OCI-LY7 (cell line): ENCODE data around the gene CCK. TPM values are rescaled to one million over a fixed set of nuclear protein-coding genes. Genes with fewer than 3 reads are reported as not detected.

Experiments
- BruUV-seq: library from RNA; stranded (reverse); fragments of 400-500 nt; replicated peaks from 2 replicates; lab custom pipeline; 2021; lab: Mats Ljungman, UMichigan
- CTCF ChIA-PET: fragments of 300-600 bp; sonication (Branson Sonifier 250); formaldehyde crosslinking; loops from one replicate; lab custom pipeline; 2022; ENCODE audit warnings: antibody characterized with exemption; ENCODE audit not compliant: unreplicated experiment; lab: Charles Lee
- POLR2A ChIA-PET: fragments of 300-600 bp; sonication (Branson Sonifier 250); formaldehyde crosslinking; loops from one replicate; lab custom pipeline; 2022; ENCODE audit warnings: antibody characterized with exemption; lab: Charles Lee
- DNase-seq: peaks from one replicate; pipeline ENCODE4 v3.0.0-alpha.2; 2015; ENCODE audit warnings: low spot score
- H2AFZ ChIP-seq: fragments of 200-600 bp; sonication (generic), shearing (Covaris generic); 2 replicates; pipeline ENCODE4 v1.6.1; 2014; ENCODE audit warnings: mild to moderate bottlenecking, antibody characterized with exemption, low read length, moderate library complexity
- H3K27ac ChIP-seq: fragments of 200-600 bp; sonication (generic); 2 replicates; pipeline ENCODE4 v1.5.1; 2014; ENCODE audit warnings: mixed run types, low read depth, mild to moderate bottlenecking, moderate library complexity, low read length, inconsistent platforms; ENCODE audit not compliant: poor library complexity, severe bottlenecking
- H3K36me3 ChIP-seq: fragments of 200-600 bp; sonication (generic); 2 replicates; pipeline ENCODE4 v1.6.1; 2014; ENCODE audit warnings: mild to moderate bottlenecking, antibody characterized with exemption, low read length, moderate library complexity, mixed read lengths; ENCODE audit not compliant: insufficient read depth
- H3K4me1 ChIP-seq: fragments of 200-600 bp; sonication (generic); 2 replicates; pipeline ENCODE4 v1.5.1; 2014; ENCODE audit warnings: mild to moderate bottlenecking, low read length; ENCODE audit not compliant: insufficient read depth, poor library complexity, severe bottlenecking
- H3K4me2 ChIP-seq: fragments of 200-600 bp; sonication (generic); 2 replicates; pipeline ENCODE4 v1.6.1; 2014; ENCODE audit warnings: mild to moderate bottlenecking, low read length
- H3K4me3 ChIP-seq: fragments of 200-600 bp; sonication (generic); 2 replicates; pipeline ENCODE4 v1.5.1; 2014; ENCODE audit warnings: mild to moderate bottlenecking, low read depth, low read length; ENCODE audit not compliant: poor library complexity, severe bottlenecking
- H3K79me2 ChIP-seq: fragments of 200-600 bp; sonication (generic); 2 replicates; pipeline ENCODE4 v1.6.1; 2016; ENCODE audit warnings: low read depth, mild to moderate bottlenecking, low read length, moderate library complexity, mixed read lengths; ENCODE audit not compliant: insufficient read depth
- H3K9me2 ChIP-seq: fragments of 200-600 bp; sonication (generic); 2 replicates; pipeline ENCODE4 v1.6.1; 2016; ENCODE audit warnings: mild to moderate bottlenecking, low read length, mixed read lengths; ENCODE audit not compliant: insufficient read depth
- H3K9me3 ChIP-seq: fragments of 200-600 bp; sonication (generic); 2 replicates; pipeline ENCODE4 v1.6.1; 2014; ENCODE audit warnings: mild to moderate bottlenecking, mixed run types, low read length, mixed read lengths
- H4K20me1 ChIP-seq: fragments of 200-600 bp; sonication (generic); 2 replicates; pipeline ENCODE4 v1.6.1; 2014; ENCODE audit warnings: mild to moderate bottlenecking, antibody characterized with exemption, low read length, moderate library complexity, mixed read lengths; ENCODE audit not compliant: insufficient read depth
- EZH2phosphoT487 ChIP-seq: fragments of 200-600 bp; sonication (generic); IDR thresholded peaks from 2 replicates; pipeline ENCODE4 v1.6.1; 2018; ENCODE audit warnings: low read depth, borderline replicate concordance, mild to moderate bottlenecking, mixed run types, antibody characterized with exemption, low read length, moderate library complexity, mixed read lengths
- intact Hi-C: fragments of 100-400 bp; cut with micrococcal nuclease; formaldehyde crosslinking; loops from one replicate; pipeline ENCODE4 v1.10.0; 2022; ENCODE audit not compliant: unreplicated experiment
- total RNA-seq, 2 experiments: library from RNA; depleted of rRNA in 1 of 2; stranded (reverse); fragments of >200 nt in 1 of 2; shearing (Covaris generic) in 1 of 2; gene quantifications; 2 replicates each; pipeline ENCODE4 v1.2.3, GENCODE V29; 2014 to 2022
- TF ChIP-seq, protein P1 (sequence below): fragments of 200-600 bp; sonication (generic); conservative IDR thresholded peaks from 2 replicates; pipeline ENCODE4 v1.5.1; 2014; ENCODE audit warnings: mild to moderate bottlenecking, antibody characterized with exemption, low read length, moderate library complexity, mixed read lengths

Gene CCK
- total RNA-seq, 2 experiments from 2014 or later, result not detected

DNA sequence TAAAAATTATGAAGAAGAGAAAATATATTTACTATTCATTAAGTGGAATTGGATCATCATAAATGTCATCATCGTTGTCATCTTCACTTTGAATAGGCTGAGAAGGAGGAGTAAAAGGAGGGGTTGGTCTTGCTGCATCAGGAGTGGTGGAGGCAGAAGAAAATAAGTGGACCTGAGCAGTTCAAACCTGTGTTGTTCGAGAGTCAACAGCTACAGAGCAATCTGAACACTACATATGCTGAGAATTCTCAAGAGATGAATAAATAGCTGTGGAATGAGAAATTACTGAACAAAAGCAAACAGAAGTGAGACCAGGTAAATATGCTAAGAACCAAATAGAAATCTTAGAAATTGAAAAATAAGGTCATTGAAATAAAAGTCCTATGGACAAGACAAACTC lies 32.3 kb upstream of the CCK start:
- no peak overlapping the region for H3K27ac ChIP-seq
- no peak for TF ChIP-seq EZH2phosphoT487
- TF ChIP-seq, protein P1, sequence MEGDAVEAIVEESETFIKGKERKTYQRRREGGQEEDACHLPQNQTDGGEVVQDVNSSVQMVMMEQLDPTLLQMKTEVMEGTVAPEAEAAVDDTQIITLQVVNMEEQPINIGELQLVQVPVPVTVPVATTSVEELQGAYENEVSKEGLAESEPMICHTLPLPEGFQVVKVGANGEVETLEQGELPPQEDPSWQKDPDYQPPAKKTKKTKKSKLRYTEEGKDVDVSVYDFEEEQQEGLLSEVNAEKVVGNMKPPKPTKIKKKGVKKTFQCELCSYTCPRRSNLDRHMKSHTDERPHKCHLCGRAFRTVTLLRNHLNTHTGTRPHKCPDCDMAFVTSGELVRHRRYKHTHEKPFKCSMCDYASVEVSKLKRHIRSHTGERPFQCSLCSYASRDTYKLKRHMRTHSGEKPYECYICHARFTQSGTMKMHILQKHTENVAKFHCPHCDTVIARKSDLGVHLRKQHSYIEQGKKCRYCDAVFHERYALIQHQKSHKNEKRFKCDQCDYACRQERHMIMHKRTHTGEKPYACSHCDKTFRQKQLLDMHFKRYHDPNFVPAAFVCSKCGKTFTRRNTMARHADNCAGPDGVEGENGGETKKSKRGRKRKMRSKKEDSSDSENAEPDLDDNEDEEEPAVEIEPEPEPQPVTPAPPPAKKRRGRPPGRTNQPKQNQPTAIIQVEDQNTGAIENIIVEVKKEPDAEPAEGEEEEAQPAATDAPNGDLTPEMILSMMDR, result no peak
- no peaks in the 10 kb centered on the region for H3K9me2 ChIP-seq
- no peaks in the 10 kb centered on the region for H3K9me3 ChIP-seq
- no peaks in the 10 kb centered on the region for H4K20me1 ChIP-seq
- H3K4me1 ChIP-seq, result peaks cover 9% of the 10 kb centered on the region
- no peaks in the 10 kb centered on the region for H3K36me3 ChIP-seq
- ChIA-PET CTCF (interaction anchor here (0.5 kb wide), 1 partner anchor 1132 kb away, joined by 3 read pairs; no protein-coding TSS in a partner anchor), POLR2A (no interaction called here)
- intact Hi-C loops, result no loop called here
- H2AFZ ChIP-seq, result no peak overlapping the region
- no peak overlapping the region for H3K4me3 ChIP-seq
- no peak for DNase-seq
- H3K79me2 ChIP-seq, result no peaks in the 10 kb centered on the region
- H3K4me2 ChIP-seq, result no peak overlapping the region
- no TSS peak for BruUV-seq

DNA sequence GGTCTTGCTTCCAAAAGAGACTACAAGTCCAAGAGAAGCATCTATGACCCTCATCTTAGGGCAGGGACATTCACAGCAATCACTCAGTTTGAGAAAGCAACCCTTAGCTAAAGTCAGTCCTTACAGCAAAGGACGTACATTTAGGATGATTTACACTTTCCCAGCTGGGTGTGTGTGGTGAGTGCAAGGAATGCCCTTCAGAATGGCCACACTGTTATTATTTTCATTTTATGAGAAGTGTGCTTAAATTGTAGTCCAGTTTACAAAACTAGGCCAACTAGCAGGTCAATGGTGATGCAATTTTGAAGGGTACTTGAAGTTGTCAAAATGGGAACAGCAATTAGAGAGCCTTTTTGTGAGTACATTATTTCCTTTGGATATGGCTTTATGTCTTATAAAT lies 26.0 kb upstream of the CCK start:
- H2AFZ ChIP-seq, result no peak overlapping the region
- POLR2A ChIA-PET, result no interaction called here
- intact Hi-C loops, result no loop called here
- no peak overlapping the region for H3K4me3 ChIP-seq
- peaks cover 8% of the 10 kb centered on the region for H3K4me1 ChIP-seq
- no peaks in the 10 kb centered on the region for H3K36me3 ChIP-seq
- H3K79me2 ChIP-seq, result no peaks in the 10 kb centered on the region
- H3K27ac ChIP-seq, result no peak overlapping the region
- no peaks in the 10 kb centered on the region for H3K9me2 ChIP-seq
- H4K20me1 ChIP-seq, result no peaks in the 10 kb centered on the region
- no peak for TF ChIP-seq EZH2phosphoT487
- BruUV-seq, result no TSS peak
- CTCF ChIA-PET, result no interaction called here
- no peak overlapping the region for H3K4me2 ChIP-seq
- DNase-seq, result no peak
- H3K9me3 ChIP-seq, result no peaks in the 10 kb centered on the region

GRCh38 chr3:42290966-42291714 lies 25.2 kb upstream of the CCK start:
- no TSS peak for BruUV-seq
- H3K4me1 ChIP-seq, result peaks cover 8% of the 10 kb centered on the region
- H3K36me3 ChIP-seq, result no peaks in the 10 kb centered on the region
- H3K9me2 ChIP-seq, result no peaks in the 10 kb centered on the region
- ChIA-PET POLR2A (interaction anchor here (1.3 kb wide), 1 partner anchor 12 kb away, joined by 5 read pairs; no protein-coding TSS in a partner anchor), CTCF (no interaction called here)
- no peak overlapping the region for H3K4me3 ChIP-seq
- intact Hi-C loops, result no loop called here
- H3K27ac ChIP-seq, result no peak overlapping the region
- H3K79me2 ChIP-seq, result no peaks in the 10 kb centered on the region
- peak; percentile 30 for DNase-seq
- no peaks in the 10 kb centered on the region for H4K20me1 ChIP-seq
- TF ChIP-seq, protein P1, result no peak
- TF ChIP-seq EZH2phosphoT487, result no peak
- no peaks in the 10 kb centered on the region for H3K9me3 ChIP-seq
- no peak overlapping the region for H3K4me2 ChIP-seq
- H2AFZ ChIP-seq, result no peak overlapping the region
